H4 (cell line): ENCODE results near the gene VWF. TPM values are rescaled to one million over a fixed set of nuclear protein-coding genes. Genes with fewer than 3 reads are reported as not detected.
"Not testable (repeated sequence)": the region's sequence is repeated elsewhere in the genome, so short reads cannot be mapped to it uniquely, and the experiment has no call there.

Experiments used
- DNase-seq: peaks from one replicate; pipeline ENCODE4 v3.0.0-alpha.2; 2015; ENCODE audit warnings: low spot score
- total RNA-seq: library from RNA; depleted of rRNA; stranded (reverse); fragments of >200 nt; shearing (Covaris generic); gene quantifications from 2 replicates; pipeline ENCODE4 v1.2.3, GENCODE V29; 2014

VWF gene
- total RNA-seq, 1 experiment from 2014 or later = 0.23 TPM

DNA sequence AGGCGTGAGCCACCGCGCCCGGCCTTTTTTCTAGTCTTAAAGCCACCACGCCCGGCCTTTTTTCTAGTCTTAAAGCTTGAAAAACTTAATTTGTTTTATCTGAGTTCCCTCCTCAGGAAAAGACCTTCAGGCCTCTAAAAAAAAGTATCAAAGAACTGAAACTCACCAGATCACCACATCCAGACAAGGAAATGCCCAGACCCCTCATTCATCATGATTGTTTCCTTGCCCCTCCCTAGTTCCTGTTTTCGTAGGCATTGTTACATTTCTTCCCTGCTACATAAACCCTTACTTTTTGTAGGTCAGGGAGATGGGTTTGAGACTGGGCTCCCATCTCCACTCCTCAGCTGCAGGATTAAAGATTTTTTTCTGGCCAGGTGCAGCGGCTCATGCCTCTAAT lies 21.1 kb upstream of the VWF start:
- no peak for DNase-seq

DNA sequence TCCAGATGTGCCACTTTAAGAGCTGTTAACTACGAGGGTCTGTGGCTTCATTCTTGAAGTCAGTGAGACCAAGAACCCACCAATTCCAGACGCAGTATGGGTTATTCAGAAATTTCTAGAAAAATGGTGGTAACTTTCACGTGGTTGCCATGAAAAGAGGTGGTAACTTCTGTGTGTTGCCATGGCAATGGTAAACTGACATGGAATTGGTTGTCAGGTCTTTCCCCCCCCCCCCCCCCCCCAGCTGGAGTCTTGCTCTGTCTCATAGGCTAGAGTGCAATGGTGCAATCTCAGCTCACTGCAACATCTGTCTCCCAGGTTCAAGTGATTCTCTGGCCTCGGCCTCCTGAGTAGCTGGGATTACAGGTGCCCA lies 18.8 kb upstream of the VWF start:
- no peak for DNase-seq

DNA sequence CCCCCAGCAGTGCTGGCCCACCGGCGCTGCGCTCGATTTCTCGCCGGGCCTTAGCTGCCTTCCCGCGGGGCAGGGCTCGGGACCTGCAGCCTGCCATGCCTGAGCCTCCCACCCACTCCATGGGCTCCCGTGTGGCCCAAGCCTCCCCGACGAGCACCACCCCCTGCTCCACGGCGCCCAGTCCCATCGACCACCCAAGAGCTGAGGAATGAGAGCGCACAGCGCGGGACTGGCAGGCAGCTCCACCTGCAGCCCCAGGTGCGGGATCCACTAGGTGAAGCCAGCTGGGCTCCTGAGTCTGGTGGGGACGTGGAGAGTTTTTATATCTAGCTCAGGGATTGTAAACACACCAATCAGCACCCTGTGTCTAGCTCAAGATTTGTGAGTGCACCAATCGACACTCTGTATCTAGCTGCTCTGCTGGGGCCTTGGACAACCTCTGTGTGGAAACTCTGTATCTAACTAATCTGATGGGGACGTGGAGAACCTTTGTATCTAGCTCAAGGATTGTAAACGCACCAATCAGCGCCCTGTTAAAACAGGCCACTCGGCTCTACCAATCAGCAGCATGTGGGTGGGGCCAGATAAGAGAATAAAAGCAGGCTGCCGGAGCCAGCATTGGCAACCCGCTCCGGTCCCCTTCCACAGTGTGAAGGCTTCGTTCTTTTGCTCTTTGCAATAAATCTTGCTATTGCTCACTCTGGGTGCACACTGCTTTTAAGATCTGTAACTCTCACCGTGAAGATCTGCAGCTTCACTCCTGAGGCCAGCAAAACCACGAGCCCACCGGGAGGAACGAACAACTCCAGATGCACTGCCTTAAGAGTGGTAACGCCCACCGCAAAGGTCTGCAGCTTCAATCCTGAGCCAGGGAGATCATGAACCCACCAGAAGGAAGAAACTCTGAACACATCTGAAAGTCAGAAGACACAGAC lies 18.2 kb upstream of the VWF start:
- DNase-seq = not testable (repeated sequence)

DNA sequence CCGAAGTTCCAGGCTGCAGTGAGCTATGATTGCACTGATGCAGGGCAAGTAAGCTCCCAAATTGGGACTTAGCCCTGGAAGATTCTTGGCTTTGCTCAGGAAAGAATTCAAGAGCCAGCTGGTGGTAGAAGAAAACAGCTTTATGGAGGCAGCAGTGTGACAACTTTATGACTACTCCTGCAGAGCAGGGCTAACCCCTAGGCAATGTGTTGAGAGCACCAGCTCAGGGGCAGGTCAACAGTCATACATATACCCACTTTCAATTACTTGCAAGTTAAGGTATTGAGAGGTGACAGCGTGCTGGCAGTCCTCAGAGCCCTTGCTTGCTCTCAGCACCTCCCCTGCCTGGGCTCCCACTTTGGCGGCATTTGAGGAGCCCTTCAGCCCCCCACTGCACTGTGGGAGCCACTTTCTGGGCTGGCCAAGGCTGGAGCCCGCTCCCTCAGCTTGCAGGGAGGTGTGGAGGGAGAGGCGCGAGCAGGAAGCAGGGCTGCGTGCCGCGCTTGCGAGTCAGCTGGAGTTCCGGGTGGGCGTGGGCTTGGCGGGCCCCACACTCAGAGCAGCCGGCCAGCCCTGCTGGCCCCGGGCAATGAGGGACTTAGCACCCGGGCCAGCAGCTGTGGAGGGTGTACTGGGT lies 17.4 kb upstream of the VWF start:
- not testable (repeated sequence) for DNase-seq

DNA sequence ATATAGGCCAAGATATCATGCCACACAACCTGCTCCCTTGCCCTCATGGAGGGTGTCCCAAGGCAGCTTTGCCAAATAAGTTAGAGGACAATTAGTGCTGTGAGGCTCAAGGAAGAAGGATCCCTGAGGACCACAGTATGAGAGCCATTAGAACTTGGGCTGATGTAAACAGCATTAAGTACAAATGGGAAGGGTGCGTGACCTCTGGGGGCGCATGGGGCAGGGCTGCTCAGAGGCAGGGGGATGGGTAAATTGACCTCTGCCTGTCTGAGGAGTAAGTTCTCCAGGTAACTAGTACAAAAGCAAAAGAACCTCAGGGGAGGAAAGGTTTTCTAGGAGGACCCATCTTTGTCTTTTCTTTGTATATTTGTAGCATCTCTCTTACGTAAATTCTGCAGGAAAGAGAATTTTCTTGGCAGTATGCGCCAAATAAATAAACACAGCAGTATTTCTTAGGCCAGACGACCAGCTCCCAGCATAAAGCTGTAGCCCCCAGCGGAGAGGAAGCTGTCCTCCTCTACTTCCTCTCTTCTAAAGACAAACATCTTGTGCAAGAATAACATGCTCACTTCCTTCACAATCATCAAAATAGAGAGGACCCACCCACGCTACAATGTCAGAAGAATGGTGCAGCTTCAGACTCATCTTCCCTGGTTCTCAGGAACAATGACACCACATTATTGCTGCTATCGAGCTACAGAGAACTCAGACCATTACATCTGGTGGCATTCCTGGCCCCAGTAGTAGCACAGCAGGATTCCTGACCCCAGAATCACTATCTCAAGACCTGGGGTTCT lies 16.4 kb upstream of the VWF start:
- DNase-seq = no peak

DNA sequence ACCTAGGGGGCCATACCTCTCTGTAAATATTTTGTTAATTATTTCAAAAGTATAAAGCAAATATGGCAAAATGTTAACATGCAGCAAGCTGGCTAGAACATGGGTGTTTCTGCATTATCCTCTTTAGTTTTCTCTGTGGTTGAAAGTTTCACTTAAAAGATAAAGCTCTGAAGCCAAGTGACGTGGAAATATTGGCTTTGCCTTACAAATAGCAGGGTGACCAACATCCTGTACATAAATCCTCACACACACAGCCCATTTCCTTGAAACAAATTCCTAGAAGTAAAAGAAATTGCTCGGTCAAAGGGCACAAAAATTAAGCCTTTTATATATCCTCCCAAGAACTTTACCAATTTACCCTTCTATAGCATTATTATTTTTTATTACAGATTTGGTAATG lies 10.6 kb upstream of the VWF start:
- DNase-seq = no peak

DNA sequence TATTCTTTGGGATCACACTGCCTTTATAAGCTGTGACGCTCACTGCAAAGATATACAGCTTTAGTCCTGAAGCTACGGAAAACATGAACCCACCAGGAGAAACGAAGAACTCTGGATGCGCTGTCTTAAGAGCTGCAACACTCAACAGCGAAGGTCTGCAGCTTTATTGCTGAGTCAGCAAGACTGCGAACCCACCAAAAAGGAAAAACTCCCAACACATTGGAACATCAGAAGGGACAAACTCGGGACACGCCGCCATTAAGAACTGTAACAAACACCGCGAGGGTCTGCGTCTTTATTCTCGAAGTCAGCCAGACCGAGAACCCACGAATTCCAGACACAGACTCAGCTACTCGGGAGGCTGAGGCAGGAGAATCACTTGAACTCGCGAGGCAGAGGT lies 9.2 kb upstream of the VWF start:
- no peak for DNase-seq

DNA sequence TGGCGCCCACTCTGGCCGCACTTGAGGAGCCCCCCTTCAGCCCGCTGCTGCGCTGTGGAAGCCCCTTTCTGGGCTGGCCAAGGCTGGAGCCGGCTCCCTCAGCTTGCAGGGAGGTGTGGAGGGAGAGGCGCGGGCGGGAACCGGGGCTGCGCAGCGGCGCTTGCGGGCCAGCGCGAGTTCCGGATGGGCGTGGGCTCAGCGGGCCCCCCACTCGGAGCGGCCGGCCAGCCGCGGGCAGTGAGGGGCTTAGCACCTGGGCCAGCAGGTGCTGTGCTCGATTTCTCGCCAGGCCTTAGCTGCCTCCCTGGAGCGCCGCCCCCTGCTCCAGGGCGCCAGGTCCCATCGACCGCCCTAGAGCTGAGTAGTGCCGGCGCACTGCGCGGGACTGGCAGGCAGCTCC lies 8.0 kb upstream of the VWF start:
- no peak for DNase-seq

DNA sequence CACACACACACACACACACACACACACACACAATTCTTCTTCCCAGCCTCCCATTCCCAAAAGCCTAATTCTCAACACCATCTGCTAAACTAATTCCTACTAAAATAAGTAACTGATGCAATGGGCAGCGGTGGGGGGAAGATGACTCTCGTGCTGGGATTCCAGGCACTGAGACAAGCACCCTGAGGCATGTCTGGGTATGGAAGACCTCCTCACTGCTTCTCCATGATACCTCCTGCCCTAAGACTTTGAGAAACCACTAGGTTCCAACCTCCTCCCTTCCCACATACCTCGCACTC lies 789 bp upstream of the VWF start:
- no peak for DNase-seq

DNA sequence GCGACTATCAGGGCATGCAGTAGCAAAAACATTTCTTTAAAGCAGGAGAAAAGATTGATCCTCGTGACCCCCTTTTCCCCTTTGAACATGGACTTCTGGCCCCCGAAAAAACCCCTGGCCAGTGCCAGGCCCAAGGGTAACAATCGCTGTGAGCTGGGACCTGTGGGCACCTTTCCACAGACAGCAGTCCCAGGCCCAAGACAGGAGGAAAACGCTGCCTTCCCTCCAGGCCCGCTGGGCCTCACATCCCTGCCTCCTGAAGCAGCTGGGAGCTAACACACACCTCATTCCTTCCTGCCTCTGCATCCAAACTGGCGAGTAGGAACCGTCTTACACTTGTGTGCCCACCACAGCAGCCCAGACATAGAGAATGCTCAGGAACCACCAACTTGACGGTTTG lies 1.2 kb downstream of the VWF start:
- DNase-seq = no peak

DNA sequence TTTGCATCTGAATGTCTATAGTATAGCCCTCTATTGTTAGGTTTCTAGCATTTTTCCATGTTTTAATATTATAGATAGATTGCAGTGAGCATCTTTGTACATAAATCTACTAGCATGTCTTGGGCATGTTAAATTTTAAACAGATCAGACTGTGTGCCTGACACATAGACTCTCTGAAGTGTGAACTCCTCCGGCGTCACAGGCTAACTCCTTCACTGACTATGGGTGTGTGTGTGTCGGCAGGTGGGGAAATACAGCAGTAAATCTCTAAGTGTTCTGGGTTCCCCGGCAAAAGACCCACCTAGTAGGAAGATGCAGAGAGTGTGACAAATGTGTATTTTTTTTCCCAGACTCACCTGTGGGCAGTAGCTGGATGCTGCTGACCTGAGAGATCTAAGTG lies 2.3 kb downstream of the VWF start:
- no peak for DNase-seq

DNA sequence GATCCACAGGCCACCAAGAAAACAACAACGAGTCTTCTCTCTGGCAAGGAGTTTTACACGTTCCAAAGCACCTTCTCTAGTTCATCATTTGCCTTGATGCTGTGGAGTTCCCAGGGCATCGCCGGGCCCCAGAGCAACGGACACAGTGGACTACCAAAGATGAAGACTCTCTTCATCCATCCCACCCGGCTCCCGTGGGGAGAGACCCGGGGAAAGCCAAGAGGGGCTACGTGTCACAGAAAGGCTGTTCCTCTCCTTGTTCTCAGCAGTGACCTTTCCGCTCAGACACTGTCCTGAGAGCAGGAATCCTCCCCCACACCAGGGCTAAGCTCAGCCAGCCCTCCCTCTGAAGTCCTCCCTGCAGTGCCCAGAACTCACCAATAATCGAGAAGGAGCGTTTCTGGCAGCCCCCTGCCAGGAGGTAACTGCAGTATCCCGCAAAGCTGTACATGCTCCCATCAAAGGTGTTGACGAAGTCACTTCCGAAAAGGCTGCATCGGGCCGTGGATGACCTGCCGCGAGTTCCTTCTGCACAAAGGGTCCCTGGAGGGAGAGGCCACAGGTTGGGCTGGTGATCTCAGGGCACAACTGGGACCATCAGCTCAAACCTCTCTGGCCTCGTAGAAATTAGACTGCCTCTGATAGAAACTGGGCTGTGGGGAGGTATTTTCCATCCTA lies 3.5 kb downstream of the VWF start:
- no peak for DNase-seq

DNA sequence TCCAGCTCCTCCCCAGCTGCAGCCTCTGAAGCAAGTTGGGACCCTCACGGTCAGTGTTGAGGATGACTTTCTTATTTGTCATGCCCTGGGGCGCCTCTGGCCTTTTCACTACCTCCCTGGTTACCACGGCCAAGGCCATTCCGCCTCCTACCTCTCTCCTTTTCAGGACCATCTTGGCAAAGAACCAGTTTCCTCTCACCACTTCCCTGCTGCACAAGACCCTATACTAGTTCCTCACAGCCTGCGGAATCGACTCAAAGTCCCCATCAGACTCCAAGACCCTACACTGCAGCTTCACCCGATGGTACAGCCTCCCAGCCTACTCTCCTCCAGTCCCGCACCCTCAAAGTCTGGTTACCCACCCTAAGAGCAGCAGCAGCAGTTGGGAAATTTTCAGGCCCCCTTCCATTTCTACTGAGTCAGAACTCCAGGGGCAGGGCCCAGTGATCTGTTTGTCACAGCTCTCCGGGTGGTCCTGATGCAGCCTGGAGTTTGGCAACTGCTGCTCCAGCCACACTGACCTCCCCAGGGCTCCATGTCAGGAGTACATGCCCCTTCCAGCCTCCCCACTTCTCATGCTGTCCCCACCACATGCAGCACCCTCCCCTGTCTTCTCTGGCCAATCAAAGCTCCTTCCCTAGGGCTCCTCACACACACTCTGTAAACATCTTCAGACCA lies 5.4 kb downstream of the VWF start:
- DNase-seq = no peak

DNA sequence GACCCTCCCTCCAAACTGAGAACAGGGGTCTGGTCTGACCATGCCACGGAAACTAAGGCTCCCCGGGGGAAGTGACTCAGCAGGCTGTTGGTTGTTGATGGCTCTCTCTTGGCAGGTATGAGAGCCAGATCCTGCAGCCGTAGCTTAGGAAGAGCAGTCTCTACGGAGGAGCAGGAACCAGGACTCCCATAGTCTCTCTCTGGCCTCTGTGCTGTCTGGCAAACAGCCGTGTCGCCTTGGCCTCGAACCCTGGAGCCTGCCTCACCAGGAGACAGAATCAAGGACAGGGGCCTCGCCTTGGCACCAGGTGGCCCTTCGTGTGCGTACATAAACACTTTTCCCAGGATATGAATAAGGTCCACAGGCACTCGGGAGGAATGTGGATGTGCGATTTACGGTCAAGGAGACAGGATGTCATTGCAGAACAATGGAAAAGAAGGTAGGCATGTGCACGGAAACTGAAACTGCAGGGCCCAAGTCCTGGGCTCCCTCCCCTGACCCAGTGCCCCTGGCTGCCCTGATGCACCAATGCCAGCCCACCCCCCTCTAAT lies 7.9 kb downstream of the VWF start:
- DNase-seq = peak; percentile 38

DNA sequence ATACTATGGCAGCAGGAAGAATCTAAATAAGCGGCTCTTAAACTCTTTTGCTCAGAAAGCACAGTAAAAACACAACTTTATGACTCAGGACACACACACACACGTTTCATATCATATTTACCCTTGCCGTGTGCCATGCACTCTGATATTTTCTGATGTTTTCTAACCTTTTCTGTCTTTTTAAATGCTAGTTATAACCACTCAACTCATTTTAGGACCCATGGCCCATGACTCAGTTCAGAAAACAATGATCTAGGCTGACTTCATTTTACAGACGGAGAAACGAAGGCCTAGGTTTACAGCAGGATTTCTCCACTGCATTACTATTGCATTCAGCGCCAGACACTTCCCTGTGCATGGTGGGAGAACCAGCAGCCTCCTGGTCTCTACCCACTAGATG lies 9.1 kb downstream of the VWF start:
- no peak for DNase-seq

DNA sequence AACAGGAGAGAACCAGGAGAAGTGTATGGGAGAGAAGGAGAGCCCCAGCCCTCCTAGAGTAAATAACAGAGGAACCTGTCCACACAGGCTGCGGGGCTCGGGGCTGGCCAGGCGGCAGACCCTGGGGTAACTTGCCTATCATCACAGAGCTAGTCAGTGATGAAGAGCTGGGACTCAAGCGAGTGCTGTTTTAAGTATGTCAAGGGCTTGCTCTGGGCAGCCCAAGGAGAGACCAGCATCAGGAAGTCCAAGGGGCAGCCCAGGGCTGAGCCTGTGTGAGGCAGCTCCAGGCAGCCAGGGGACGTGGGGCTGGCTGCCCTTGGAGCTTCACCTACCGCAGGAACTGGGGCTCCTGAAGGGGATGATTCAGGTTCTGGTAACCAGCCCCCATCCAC lies 10.0 kb downstream of the VWF start:
- DNase-seq = no peak

DNA sequence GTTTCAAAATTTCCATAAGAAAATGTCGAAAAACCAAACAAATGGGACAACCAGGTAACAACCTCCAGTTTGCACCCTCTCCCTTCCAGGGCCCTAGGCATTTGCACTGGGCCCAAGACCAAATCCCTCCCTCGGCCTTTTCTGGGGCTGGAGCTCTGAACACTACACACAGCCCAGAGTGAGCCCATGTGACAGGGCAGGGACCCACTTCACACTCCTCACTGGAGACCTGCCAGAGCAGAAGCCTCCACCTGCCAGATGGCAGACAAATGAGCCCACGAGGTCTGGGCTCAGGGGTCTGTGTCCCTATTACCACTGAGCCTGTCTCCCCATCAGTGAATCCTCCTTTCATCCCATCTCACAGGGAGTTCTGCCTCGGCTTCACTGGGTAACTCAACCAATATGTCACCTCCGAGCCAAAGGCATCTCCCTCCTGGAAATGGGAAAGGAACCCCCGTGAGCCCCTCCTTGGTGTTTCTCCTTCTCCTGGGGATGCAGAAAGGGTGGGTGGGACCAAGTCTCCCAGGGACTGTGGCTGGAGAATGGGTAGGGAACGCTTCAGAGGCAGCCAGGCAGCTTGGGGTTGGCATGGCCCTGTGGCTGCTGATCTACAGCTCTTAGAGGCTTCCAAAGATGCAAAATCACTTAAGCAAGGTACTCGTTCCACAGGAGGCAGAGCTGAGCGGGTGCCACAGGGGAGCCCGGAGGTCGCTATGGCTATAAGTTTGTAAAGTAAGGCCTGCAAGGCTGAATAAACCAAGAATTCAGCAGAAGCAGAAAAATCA lies 10.6 kb downstream of the VWF start:
- DNase-seq = no peak

DNA sequence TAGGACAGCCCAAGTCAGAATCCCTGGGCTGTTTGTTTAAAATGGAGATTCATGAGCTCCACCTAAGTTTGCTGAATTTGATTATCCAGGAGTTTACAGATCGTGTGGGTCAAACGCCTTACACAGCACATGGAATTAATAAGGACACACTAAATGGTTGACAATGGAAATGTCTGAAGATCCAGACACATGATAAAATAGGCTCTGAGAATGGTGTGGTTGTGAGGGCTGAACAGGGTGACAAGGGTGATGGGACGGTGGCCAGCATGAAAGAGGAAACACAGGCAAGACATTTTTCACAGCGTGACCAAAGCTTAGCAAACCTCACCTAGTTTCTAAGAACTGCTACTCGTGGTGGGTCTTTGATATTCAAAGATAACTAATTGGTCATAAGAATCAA lies 12.5 kb downstream of the VWF start:
- DNase-seq = no peak

DNA sequence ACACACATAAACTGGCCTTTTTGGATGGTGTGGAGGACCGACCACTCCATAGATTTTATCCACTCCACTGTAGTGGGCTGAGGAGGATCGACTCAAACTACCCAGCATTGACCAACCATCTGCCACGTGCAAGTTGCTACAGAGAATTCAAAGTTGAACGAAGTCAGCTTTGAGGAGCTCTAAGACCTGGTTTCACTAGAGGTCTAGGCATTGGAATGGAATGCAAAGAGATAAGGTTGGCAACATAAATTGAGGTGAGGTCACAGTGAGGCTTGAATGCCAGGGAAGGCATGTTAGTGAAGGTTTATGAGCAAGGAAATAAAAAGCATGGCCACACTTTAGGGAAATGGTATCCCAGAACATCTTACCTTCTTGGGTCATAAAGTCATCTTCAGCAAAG lies 14.5 kb downstream of the VWF start:
- no peak for DNase-seq

DNA sequence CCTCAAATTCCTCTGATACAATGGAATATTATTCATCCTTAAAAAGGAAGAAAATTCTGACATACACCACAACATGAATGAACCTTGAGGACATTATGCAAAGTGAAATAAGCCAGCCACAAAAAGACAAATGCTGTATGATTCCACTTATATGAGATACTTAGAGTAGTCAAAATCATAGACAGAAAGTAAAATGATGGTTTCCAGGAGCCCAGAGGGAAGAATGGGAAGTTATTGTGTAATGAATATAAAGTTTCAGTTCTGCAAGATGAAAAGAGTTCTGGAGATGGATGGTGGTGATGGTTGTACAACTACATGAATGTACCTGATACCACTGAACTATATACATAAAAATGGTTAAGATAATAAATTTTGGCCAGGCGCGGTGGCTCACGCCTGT lies 18.3 kb downstream of the VWF start:
- DNase-seq = no peak

DNA sequence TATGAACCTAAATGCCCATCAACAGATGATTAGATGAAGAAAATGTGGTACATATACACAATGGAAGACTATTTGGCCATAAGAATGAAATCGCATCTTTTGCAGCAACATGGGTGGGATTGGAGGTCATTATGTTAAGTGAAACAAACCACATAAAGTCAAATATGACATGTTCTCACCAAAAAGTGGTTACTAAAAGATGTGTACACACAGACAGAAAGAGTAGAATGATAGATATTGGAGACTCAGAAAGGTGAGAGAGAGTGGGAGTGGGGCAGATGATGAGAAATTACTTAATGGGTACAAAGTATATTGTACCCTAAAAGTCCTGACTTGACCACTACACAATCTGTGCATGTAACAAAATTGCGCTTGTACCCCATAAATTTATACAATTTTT lies 19.6 kb downstream of the VWF start:
- no peak for DNase-seq
